ENCODE data around the gene ZC3H18.
A peak's percentile ranks its signal among the peaks of the same experiment; 100 is the strongest.

The ZC3H18 gene

DNA sequence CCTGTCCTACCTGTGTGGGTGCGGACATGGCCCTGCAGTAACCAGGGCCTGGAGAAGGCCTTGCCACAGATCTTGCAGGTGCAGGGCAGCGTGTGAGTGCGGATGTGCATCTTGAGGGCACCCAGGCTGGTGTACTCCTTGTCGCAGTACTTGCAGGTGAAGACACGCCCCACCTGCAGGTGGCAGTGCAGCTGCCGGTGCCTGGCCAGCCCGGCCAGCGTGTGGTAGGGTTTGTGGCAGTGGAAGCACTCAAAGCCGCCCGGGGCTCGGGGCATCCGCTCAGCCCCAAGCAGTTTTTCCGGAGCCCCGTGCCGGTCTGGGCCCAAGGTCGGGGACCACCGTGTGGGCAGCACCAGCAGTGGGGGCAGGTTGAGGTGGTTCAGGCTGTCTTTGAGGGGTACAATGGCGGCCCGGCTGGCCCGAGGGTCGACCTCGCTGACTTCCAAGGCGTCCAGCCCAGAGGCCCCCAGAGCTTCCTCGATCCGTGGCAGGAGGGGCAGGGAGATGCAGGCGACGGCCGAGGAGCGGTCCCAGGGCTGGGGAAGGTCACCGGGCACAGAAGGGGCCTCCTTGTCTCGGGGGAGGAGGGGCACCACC lies 111.0 kb downstream of the ZC3H18 start:
- DNase-seq: peak; percentile 72
- CTCF ChIA-PET: interaction anchor here (1.0 to 1.3 kb wide), 5 partner anchors 10 to 100 kb away, joined by 3 to 8 read pairs (median 5); no protein-coding TSS in a partner anchor
- H3K9me3 Mint-ChIP-seq: no peaks in the 10 kb centered on the region
- no peaks in the 10 kb centered on the region for H3K27me3 Mint-ChIP-seq
- H3K27ac Mint-ChIP-seq: peak overlapping the region; percentile 95
- peaks cover 34% of the 10 kb centered on the region for H3K36me3 Mint-ChIP-seq
- H3K4me3 Mint-ChIP-seq: peak overlapping the region; percentile 69
- peaks cover 46% of the 10 kb centered on the region for H3K4me1 Mint-ChIP-seq

All from activated naive CD4-positive, alpha-beta T cell treated with anti-CD3 and anti-CD28 coated beads, Interleukin-2, amount 10 ng/mL, durations not matched to agents 7 days and 5 days (primary cell).